Measurements from ENCODE around the gene RIBC1. TPM values are rescaled to one million over a fixed set of nuclear protein-coding genes. Genes with fewer than 3 reads are reported as not detected.
A peak's percentile ranks its signal among the peaks of the same experiment; 100 is the strongest.

Gene RIBC1
- polyA plus RNA-seq, 1 of the 3 experiments (the other 2 are of a cell fraction): 0.33 TPM

- Histone ChIP-seq H3K9me3 (no peaks in the 10 kb centered on the region), H4K20me1 (ENCODE audit: insufficient read depth) (no peaks in the 10 kb centered on the region), H3K27ac (ENCODE audit: low read depth in 2 of 2, low read length in 1 of 2) (no peak overlapping the region), H3K27me3 (ENCODE audit: insufficient read depth) (peaks cover 17% of the 10 kb centered on the region; the same call in 1 of the 2 replicates), H3K9me2 (no peaks in the 10 kb centered on the region), H2AFZ (ENCODE audit: low read depth) (peak overlapping the region; percentile 80; the same call in 1 of the 2 replicates), H3K4me3 (ENCODE audit: low read depth in 2 of 2, low read length in 1 of 2) (peak overlapping the region in 1 of 2 experiments; percentile 61; a peak in 3 of 4 replicates), H3K4me1 (ENCODE audit: control insufficient read depth in 1 of 2, insufficient read depth in 2 of 2, low read depth in 1 of 2, low read length in 1 of 2) (peaks cover 0 to 9% of the 10 kb centered on the region in 2 experiments; a peak in 1 of 4 replicates), H3K79me2 (ENCODE audit: insufficient read depth) (no peaks in the 10 kb centered on the region), H3K36me3 (replicated peaks in 1 of 2; ENCODE audit: control insufficient read depth in 1 of 2, insufficient read depth in 2 of 2, low read length in 1 of 2) (no peaks in the 10 kb centered on the region), H3K4me2 (peak overlapping the region; percentile 72), H3K9ac (no peak overlapping the region), H3F3A (replicated peaks; ENCODE audit: insufficient read depth) (no peaks in the 10 kb centered on the region)
- TF ChIP-seq MAX (IDR thresholded peaks at IDR 0.05; ENCODE audit: low read depth): no peak
- TF ChIP-seq EZH2phosphoT487 (IDR thresholded peaks at IDR 0.05; ENCODE audit: borderline replicate concordance, low read depth): no peak
- TF ChIP-seq PBX3 (IDR thresholded peaks at IDR 0.05): no peak
- no peak for TF ChIP-seq RCOR1 (IDR thresholded peaks at IDR 0.05; ENCODE audit: low read length)
- no peak for TF ChIP-seq NFIC (IDR thresholded peaks at IDR 0.05; ENCODE audit: borderline replicate concordance)
- TF ChIP-seq SIN3A (IDR thresholded peaks at IDR 0.05; ENCODE audit: borderline replicate concordance, low read depth, low read length): no peak
- no peak for DNase-seq
- ChIA-PET CTCF (interaction anchor here (0.7 to 2.0 kb wide), 5 partner anchors 12 to 156 kb away, joined by 3 to 8 read pairs (median 4); no protein-coding TSS in a partner anchor), POLR2A (no interaction called here)
- WGBS (ENCODE audit: low lambda C conversion rate): 39% methylated on average over 5 of the region's 5 CpGs
These were observed 17.4 kb downstream of the RIBC1 start for GRCh38 chrX:53440101-53440500.

GRCh38 chrX:53440621-53441517 is 18.2 kb downstream of the RIBC1 start:
- no peaks in the 10 kb centered on the region for H3K9me2 ChIP-seq
- peak overlapping the region; percentile 52 to 61; a peak in 3 of 4 replicates for H3K4me3 ChIP-seq (ENCODE audit: low read depth in 2 of 2, low read length in 1 of 2)
- WGBS (ENCODE audit: low lambda C conversion rate): 38% methylated on average over 35 of the region's 39 CpGs
- H3K9ac ChIP-seq: no peak overlapping the region
- no peaks in the 10 kb centered on the region for H3K9me3 ChIP-seq
- no peak overlapping the region; a peak in 1 of 4 replicates for H3K27ac ChIP-seq (ENCODE audit: low read depth in 2 of 2, low read length in 1 of 2)
- peak; percentile 27 for DNase-seq
- no peak for TF ChIP-seq GABPA (IDR thresholded peaks at IDR 0.05; ENCODE audit: low read depth)
- TF ChIP-seq CTCF (IDR thresholded peaks at IDR 0.05): no peak
- TF ChIP-seq NRF1 (IDR thresholded peaks at IDR 0.05; ENCODE audit: low read depth, low read length): no peak
- TF ChIP-seq JUND (IDR thresholded peaks at IDR 0.05): no peak
- TF ChIP-seq SIN3A (IDR thresholded peaks at IDR 0.05; ENCODE audit: borderline replicate concordance, low read depth, low read length): no peak
- TF ChIP-seq TEAD4 (IDR thresholded peaks at IDR 0.05; ENCODE audit: borderline replicate concordance, insufficient read depth): no peak
- TF ChIP-seq IRF3 (IDR thresholded peaks at IDR 0.05; ENCODE audit: low read depth, low read length): no peak
- TF ChIP-seq FOSL2 (IDR thresholded peaks at IDR 0.05; ENCODE audit: borderline replicate concordance, low read depth): no peak
- no peak for TF ChIP-seq SMC3 (IDR thresholded peaks at IDR 0.05; ENCODE audit: low read depth, low read length)
- H4K20me1 ChIP-seq (ENCODE audit: insufficient read depth): no peaks in the 10 kb centered on the region
- H3K27me3 ChIP-seq (ENCODE audit: insufficient read depth): peaks cover 17% of the 10 kb centered on the region; the same call in 1 of the 2 replicates
- no peaks in the 10 kb centered on the region for H3K79me2 ChIP-seq (ENCODE audit: insufficient read depth)
- ChIA-PET CTCF (interaction anchor here (0.7 to 2.0 kb wide), 5 partner anchors 11 to 157 kb away, joined by 3 to 8 read pairs (median 4); no protein-coding TSS in a partner anchor), POLR2A (no interaction called here)
- H3K4me1 ChIP-seq (ENCODE audit: control insufficient read depth in 1 of 2, insufficient read depth in 2 of 2, low read depth in 1 of 2, low read length in 1 of 2): peaks cover 0 to 9% of the 10 kb centered on the region in 2 experiments; a peak in 1 of 4 replicates
- peak overlapping the region; percentile 80; the same call in 1 of the 2 replicates for H2AFZ ChIP-seq (ENCODE audit: low read depth)
- H3F3A ChIP-seq (replicated peaks; ENCODE audit: insufficient read depth): no peaks in the 10 kb centered on the region
- H3K4me2 ChIP-seq: peak overlapping the region; percentile 72
- no peaks in the 10 kb centered on the region for H3K36me3 ChIP-seq (replicated peaks in 1 of 2; ENCODE audit: control insufficient read depth in 1 of 2, insufficient read depth in 2 of 2, low read length in 1 of 2)
